Neuron (in vitro differentiated cells): ENCODE data around the gene TMEM182.

Experiments used
- H2AFZ ChIP-seq: one replicate; pipeline ENCODE4 v1.6.1; 2013; ENCODE audit warnings: low read depth, mild to moderate bottlenecking, inconsistent platforms, low read length, moderate library complexity
- H3K27me3 ChIP-seq: one replicate; pipeline ENCODE4 v1.6.1; 2013; ENCODE audit warnings: low read length; ENCODE audit not compliant: insufficient read depth
- H3K36me3 ChIP-seq: one replicate; pipeline ENCODE4 v1.6.1; 2013; ENCODE audit warnings: low read length; ENCODE audit not compliant: insufficient read depth
- H3K4me1 ChIP-seq: one replicate; pipeline ENCODE4 v1.6.1; 2013; ENCODE audit warnings: low read length; ENCODE audit not compliant: insufficient read depth
- H3K4me3 ChIP-seq: 2 replicates; pipeline ENCODE4 v1.5.1; 2013; ENCODE audit warnings: mild to moderate bottlenecking, low read length, moderate library complexity
- H3K9me3 ChIP-seq: one replicate; pipeline ENCODE4 v1.6.1; 2013; ENCODE audit warnings: low read length

The TMEM182 gene

DNA sequence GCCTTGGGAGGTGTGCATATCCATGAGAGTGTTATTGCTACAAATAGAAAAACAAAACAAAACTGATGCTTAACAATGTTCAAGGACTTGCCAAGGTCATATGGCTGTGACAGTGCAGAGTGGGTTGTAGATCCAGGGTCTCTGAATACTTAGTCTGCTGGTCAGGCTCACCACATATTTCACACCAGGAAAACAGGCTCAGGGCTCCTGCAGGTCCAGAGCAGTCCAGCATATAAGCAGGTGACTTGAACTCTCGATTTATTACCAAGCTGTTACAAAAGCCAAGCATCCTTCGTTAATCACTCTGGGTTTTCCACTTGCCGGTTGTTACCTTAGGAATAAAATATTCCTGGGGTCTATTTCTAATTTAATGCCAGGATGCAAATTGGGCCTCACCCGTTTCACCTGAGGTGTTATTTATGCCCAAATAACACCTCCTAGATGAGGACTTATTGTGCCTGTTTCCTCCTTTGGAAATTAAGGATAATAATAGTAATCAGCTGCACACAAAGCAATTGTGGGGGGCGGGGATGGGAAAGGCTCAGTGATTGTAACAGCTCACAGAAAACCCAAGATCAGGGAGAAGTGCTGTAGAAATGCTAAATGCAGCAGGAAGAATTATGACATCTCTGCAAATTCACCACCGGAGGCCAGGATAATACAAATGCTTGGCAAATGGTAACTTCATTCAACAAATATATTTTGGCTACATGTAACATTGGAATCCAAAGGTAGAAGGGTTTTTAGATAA is 72.9 kb downstream of the TMEM182 start:
- no peak overlapping the region for H2AFZ ChIP-seq
- no peaks in the 10 kb centered on the region for H3K36me3 ChIP-seq
- H3K27me3 ChIP-seq = no peaks in the 10 kb centered on the region
- no peaks in the 10 kb centered on the region for H3K4me1 ChIP-seq
- H3K9me3 ChIP-seq = no peaks in the 10 kb centered on the region
- H3K4me3 ChIP-seq = no peak overlapping the region

GRCh38 chr2:102837626-102838198 is 75.9 kb downstream of the TMEM182 start:
- Histone ChIP-seq H3K4me3 (no peak overlapping the region), H2AFZ (no peak overlapping the region), H3K36me3 (no peaks in the 10 kb centered on the region), H3K27me3 (no peaks in the 10 kb centered on the region), H3K4me1 (no peaks in the 10 kb centered on the region), H3K9me3 (no peaks in the 10 kb centered on the region)

GRCh38 chr2:102839668-102840388 is 78.0 kb downstream of the TMEM182 start:
- Histone ChIP-seq H3K27me3 (no peaks in the 10 kb centered on the region), H3K9me3 (no peaks in the 10 kb centered on the region), H3K36me3 (no peaks in the 10 kb centered on the region), H3K4me3 (no peak overlapping the region), H2AFZ (no peak overlapping the region), H3K4me1 (no peaks in the 10 kb centered on the region)

DNA sequence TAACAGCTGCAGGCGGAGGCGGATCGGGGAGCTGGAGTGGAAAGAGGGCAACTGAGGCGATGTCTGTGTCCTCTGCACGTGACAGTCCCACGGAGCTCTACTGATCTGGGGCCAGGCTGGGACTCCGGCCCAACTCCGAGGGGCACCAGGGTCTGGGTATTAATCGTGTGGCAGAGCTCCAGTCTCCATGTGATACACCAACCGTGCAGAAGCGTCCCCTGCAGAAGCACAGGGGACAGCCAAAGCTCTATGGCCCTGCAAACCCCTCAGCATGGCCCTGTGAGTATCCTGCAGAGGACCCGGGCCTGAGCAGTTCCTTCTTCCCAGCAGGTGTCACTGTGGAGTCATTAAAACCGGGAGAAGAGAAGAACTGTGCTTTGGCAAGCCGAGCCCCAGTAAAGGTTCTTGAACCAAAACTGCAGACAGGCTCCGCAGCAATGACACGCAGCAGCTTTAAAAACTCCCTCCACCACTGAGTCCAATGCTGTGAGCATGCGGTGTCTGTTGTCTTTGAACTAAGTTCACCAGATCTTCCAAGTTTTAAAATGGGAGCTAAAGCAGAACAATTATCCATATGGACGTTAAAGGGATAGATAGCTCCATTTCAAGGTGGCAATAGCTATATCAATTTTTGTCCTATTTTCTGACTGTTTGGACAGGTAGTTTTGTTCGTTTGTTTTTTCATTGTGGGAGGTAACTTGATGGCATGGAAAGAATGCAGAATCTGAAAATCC is 79.4 kb downstream of the TMEM182 start:
- no peaks in the 10 kb centered on the region for H3K4me1 ChIP-seq
- no peaks in the 10 kb centered on the region for H3K36me3 ChIP-seq
- no peak overlapping the region for H2AFZ ChIP-seq
- H3K9me3 ChIP-seq = no peaks in the 10 kb centered on the region
- no peaks in the 10 kb centered on the region for H3K27me3 ChIP-seq
- no peak overlapping the region for H3K4me3 ChIP-seq

DNA sequence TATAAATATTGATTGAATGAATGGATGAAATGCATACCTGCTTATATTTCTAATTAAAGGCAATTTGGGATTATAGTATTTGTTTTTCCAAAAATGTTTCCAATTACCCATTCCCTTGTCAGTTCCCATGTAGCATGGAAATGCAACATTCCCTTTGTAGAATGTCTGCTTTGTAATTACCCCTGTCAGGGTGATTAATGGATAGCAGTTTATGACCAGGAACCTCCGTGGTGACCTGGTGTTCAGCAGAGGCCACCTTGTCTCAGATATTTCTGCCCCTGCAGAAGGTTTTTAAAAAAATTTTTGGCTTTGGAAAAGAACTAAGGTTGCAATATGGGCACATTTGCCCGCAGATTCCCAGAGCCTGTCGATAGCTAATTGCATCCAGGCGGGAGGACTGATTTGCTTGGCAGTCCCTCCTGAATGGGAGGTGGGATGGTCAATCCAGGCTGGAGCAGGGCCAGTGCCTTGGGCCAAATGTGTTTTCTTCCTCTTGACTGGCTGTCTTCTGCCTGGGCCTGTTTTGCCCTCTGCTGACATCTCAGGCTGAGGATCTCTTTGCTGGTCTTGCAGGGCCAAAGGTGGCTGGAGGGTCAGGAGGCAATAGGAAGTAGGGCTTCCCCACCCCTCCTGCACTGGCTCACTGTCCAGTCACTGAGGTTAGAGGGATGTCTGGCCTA is 82.1 kb downstream of the TMEM182 start:
- no peaks in the 10 kb centered on the region for H3K27me3 ChIP-seq
- H3K9me3 ChIP-seq = no peaks in the 10 kb centered on the region
- no peaks in the 10 kb centered on the region for H3K36me3 ChIP-seq

GRCh38 chr2:102844911-102845310 is 83.1 kb downstream of the TMEM182 start:
- H3K9me3 ChIP-seq = no peaks in the 10 kb centered on the region
- H3K4me3 ChIP-seq = no peak overlapping the region
- H3K27me3 ChIP-seq = no peaks in the 10 kb centered on the region
- no peaks in the 10 kb centered on the region for H3K36me3 ChIP-seq
- no peaks in the 10 kb centered on the region for H3K4me1 ChIP-seq
- no peak overlapping the region for H2AFZ ChIP-seq

More for the DNA sequence above, 82.1 kb downstream of the TMEM182 start:
- no peak overlapping the region for H2AFZ ChIP-seq
- H3K4me3 ChIP-seq = no peak overlapping the region
- no peaks in the 10 kb centered on the region for H3K4me1 ChIP-seq

GRCh38 chr2:102848366-102848839 is 86.6 kb downstream of the TMEM182 start:
- no peak overlapping the region for H3K4me3 ChIP-seq
- no peaks in the 10 kb centered on the region for H3K9me3 ChIP-seq
- H3K36me3 ChIP-seq = no peaks in the 10 kb centered on the region
- no peaks in the 10 kb centered on the region for H3K27me3 ChIP-seq
- no peaks in the 10 kb centered on the region for H3K4me1 ChIP-seq
- H2AFZ ChIP-seq = no peak overlapping the region

GRCh38 chr2:102850888-102851287 is 89.1 kb downstream of the TMEM182 start:
- H2AFZ ChIP-seq = no peak overlapping the region
- no peaks in the 10 kb centered on the region for H3K4me1 ChIP-seq
- H3K4me3 ChIP-seq = no peak overlapping the region
- no peaks in the 10 kb centered on the region for H3K36me3 ChIP-seq
- H3K9me3 ChIP-seq = peaks cover 5% of the 10 kb centered on the region
- H3K27me3 ChIP-seq = no peaks in the 10 kb centered on the region

DNA sequence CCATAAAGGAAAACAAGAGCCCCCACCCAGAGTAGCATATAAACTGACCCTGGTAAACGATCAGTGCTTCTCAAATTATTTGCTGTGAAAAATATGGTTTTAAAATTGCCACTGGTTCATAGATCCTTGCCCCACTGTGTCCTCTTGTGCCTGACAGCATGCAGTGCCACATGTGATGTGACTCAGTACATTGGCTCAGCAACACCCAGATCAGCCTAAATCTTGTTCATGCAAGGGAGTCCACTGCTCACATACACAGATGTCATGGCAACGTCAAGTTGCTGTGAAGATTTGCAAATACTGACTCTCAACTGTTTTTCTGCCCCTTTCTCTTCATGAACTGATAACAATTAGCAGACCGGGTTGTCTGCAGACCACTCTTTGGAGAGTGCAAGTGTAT is 91.0 kb downstream of the TMEM182 start:
- H3K4me3 ChIP-seq = no peak overlapping the region
- no peaks in the 10 kb centered on the region for H3K36me3 ChIP-seq
- H3K9me3 ChIP-seq = peaks cover 5% of the 10 kb centered on the region
- H2AFZ ChIP-seq = no peak overlapping the region
- H3K4me1 ChIP-seq = no peaks in the 10 kb centered on the region
- H3K27me3 ChIP-seq = no peaks in the 10 kb centered on the region
